Measurements from ENCODE around the gene PDZD2.

GRCh38 chr5:32087086-32088082 is 448.5 kb downstream of the PDZD2 start:
- no peak for TF ChIP-seq CTCF (IDR thresholded peaks at IDR 0.05 in 2 of 3, conservative IDR thresholded peaks at IDR 0.05 in 1 of 3; ENCODE audit: borderline replicate concordance in 1 of 3, insufficient read depth in 1 of 3, low read depth in 2 of 3, low read length in 2 of 3)
- TF ChIP-seq EZH2phosphoT487 (IDR thresholded peaks at IDR 0.05; ENCODE audit: borderline replicate concordance) = no peak
- TF ChIP-seq ZNF274 (IDR thresholded peaks at IDR 0.05; ENCODE audit: low read depth, low read length) = no peak
- TF ChIP-seq SIN3A (IDR thresholded peaks at IDR 0.05; ENCODE audit: low read depth) = no peak
- no peak for TF ChIP-seq POLR2AphosphoS5 (IDR thresholded peaks at IDR 0.05; ENCODE audit: low read depth, low read length)
- no peak for TF ChIP-seq POLR2A (IDR thresholded peaks at IDR 0.05; ENCODE audit: borderline replicate concordance, extremely low read depth, insufficient read depth, insufficient read length)
- TF ChIP-seq ATF3 (IDR thresholded peaks at IDR 0.05) = no peak
- TF ChIP-seq EZH2 (IDR thresholded peaks at IDR 0.05) = no peak
- TF ChIP-seq REST (IDR thresholded peaks at IDR 0.05; ENCODE audit: low read depth) = no peak
- TF ChIP-seq ZFX (IDR thresholded peaks at IDR 0.05) = no peak
- TF ChIP-seq ZBTB33 (IDR thresholded peaks at IDR 0.05; ENCODE audit: extremely low read depth, insufficient replicate concordance, low read length) = no peak
